Measurements from ENCODE around the gene MYOZ1.
A peak's percentile ranks its signal among the peaks of the same experiment; 100 is the strongest.
"Not testable (repeated sequence)": the region's sequence is repeated elsewhere in the genome, so short reads cannot be mapped to it uniquely, and the experiment has no call there.

MYOZ1 gene

GRCh38 chr10:73641328-73642060 is at the start of gene MYOZ1:
Gene MYOZ1, minus strand, starts transcription at chr10:73641474. Its CDS starts 1,457 bp downstream, at chr10:73640017.
- H3K9me3 ChIP-seq: no peaks in the 10 kb centered on the region
- H3K4me3 ChIP-seq: peak within 1 kb of the TSS; percentile 40 to 49
- no peak for TF ChIP-seq CTCF (IDR thresholded peaks at IDR 0.05)
- intact Hi-C loops (cut with DNase I; ENCODE audit: low total_unique reads): loop anchor here (2.0 kb wide), 1 partner anchor 15 kb away; no protein-coding TSS in a partner anchor
- peaks cover 0 to 3% (median 0%) of the 10 kb centered on the region in 3 donors for H3K36me3 ChIP-seq
- peaks cover 7 to 34% (median 17%) of the 10 kb centered on the region in 4 donors for H3K4me1 ChIP-seq
- peak within 1 kb of the TSS; percentile 75 to 84 for H3K27ac ChIP-seq
- no peaks in the 10 kb centered on the region for H3K27me3 ChIP-seq
- DNase-seq: peak in 1 of 2 donors; percentile 71

- DNase-seq; H3K4me1 ChIP-seq; intact Hi-C loops (cut with DNase I; ENCODE audit: low total_unique reads); H3K27ac ChIP-seq; H3K27me3 ChIP-seq; H3K4me3 ChIP-seq; H3K9me3 ChIP-seq: not testable (repeated sequence)
- H3K36me3 ChIP-seq: peaks cover 0 to 23% (median 0%) of the 10 kb centered on the region in 3 donors
Measured at GRCh38 chr10:73690755-73691154, 49.5 kb upstream of the MYOZ1 start.

- DNase-seq: not testable (repeated sequence)
Measured at GRCh38 chr10:73689596-73689995, 48.3 kb upstream of the MYOZ1 start.

GRCh38 chr10:73687641-73688040 is 46.4 kb upstream of the MYOZ1 start:
- H3K4me3 ChIP-seq; H3K27ac ChIP-seq; DNase-seq; H3K27me3 ChIP-seq; intact Hi-C loops (cut with DNase I; ENCODE audit: low total_unique reads); H3K4me1 ChIP-seq; H3K9me3 ChIP-seq: not testable (repeated sequence)
- H3K36me3 ChIP-seq: peaks cover 0 to 15% (median 0%) of the 10 kb centered on the region in 3 donors

More at GRCh38 chr10:73689596-73689995, 48.3 kb upstream of the MYOZ1 start:
- H3K36me3 ChIP-seq: peaks cover 0 to 23% (median 0%) of the 10 kb centered on the region in 3 donors
- H3K27ac ChIP-seq; H3K4me3 ChIP-seq; H3K4me1 ChIP-seq; H3K27me3 ChIP-seq; H3K9me3 ChIP-seq; intact Hi-C loops (cut with DNase I; ENCODE audit: low total_unique reads): not testable (repeated sequence)

GRCh38 chr10:73674546-73674945 is 33.3 kb upstream of the MYOZ1 start:
- DNase-seq; H3K4me1 ChIP-seq; H3K27ac ChIP-seq; H3K27me3 ChIP-seq; H3K36me3 ChIP-seq; H3K4me3 ChIP-seq; H3K9me3 ChIP-seq; intact Hi-C loops (cut with DNase I; ENCODE audit: low total_unique reads): not testable (repeated sequence)

GRCh38 chr10:73668378-73668777 is 27.1 kb upstream of the MYOZ1 start:
- intact Hi-C loops (cut with DNase I; ENCODE audit: low total_unique reads): not testable (repeated sequence)

GRCh38 chr10:73666153-73666809 is 25.0 kb upstream of the MYOZ1 start:
- peak overlapping the region in 1 of 2 donors; percentile 33 for H3K27ac ChIP-seq
- intact Hi-C loops (cut with DNase I; ENCODE audit: low total_unique reads); H3K4me3 ChIP-seq: not testable (repeated sequence)

More at GRCh38 chr10:73668378-73668777, 27.1 kb upstream of the MYOZ1 start:
- not testable (repeated sequence) for DNase-seq, H3K4me3 ChIP-seq, H3K36me3 ChIP-seq, H3K9me3 ChIP-seq, H3K4me1 ChIP-seq, H3K27me3 ChIP-seq, H3K27ac ChIP-seq

GRCh38 chr10:73665581-73665980 is 24.3 kb upstream of the MYOZ1 start:
- H3K4me1 ChIP-seq; intact Hi-C loops (cut with DNase I; ENCODE audit: low total_unique reads); H3K4me3 ChIP-seq; H3K9me3 ChIP-seq; H3K27me3 ChIP-seq; H3K36me3 ChIP-seq: not testable (repeated sequence)
- peak in 1 of 2 donors; percentile 48 for DNase-seq
- peak overlapping the region in 1 of 2 donors; percentile 33 for H3K27ac ChIP-seq

More at GRCh38 chr10:73666153-73666809, 25.0 kb upstream of the MYOZ1 start:
- peak in 1 of 2 donors; percentile 47 for DNase-seq
- not testable (repeated sequence) for H3K9me3 ChIP-seq, H3K27me3 ChIP-seq, H3K36me3 ChIP-seq, H3K4me1 ChIP-seq

GRCh38 chr10:73664156-73665040 is 23.1 kb upstream of the MYOZ1 start:
- H3K27me3 ChIP-seq; H3K4me3 ChIP-seq; H3K9me3 ChIP-seq; H3K4me1 ChIP-seq; H3K27ac ChIP-seq; intact Hi-C loops (cut with DNase I; ENCODE audit: low total_unique reads); H3K36me3 ChIP-seq: not testable (repeated sequence)
- DNase-seq: peak in 1 of 2 donors; percentile 51

GRCh38 chr10:73663621-73664020 is 22.3 kb upstream of the MYOZ1 start:
- H3K36me3 ChIP-seq; H3K27ac ChIP-seq; H3K9me3 ChIP-seq; H3K27me3 ChIP-seq; H3K4me3 ChIP-seq; H3K4me1 ChIP-seq; intact Hi-C loops (cut with DNase I; ENCODE audit: low total_unique reads): not testable (repeated sequence)
- peak in 1 of 2 donors; percentile 35 for DNase-seq

- H3K4me1 ChIP-seq; intact Hi-C loops (cut with DNase I; ENCODE audit: low total_unique reads); H3K27me3 ChIP-seq; H3K9me3 ChIP-seq; H3K36me3 ChIP-seq; H3K4me3 ChIP-seq; H3K27ac ChIP-seq: not testable (repeated sequence)
- DNase-seq: peak in 1 of 2 donors; percentile 33
Measured at GRCh38 chr10:73662705-73663104, 21.4 kb upstream of the MYOZ1 start.

All from tibial artery (tissue), 4 donors.